DMS153 (cell line): ENCODE data around the gene FOXS1.
"Not testable (repeated sequence)": the region's sequence is repeated elsewhere in the genome, so short reads cannot be mapped to it uniquely, and the experiment has no call there.

ENCODE experiments used
- DNase-seq: peaks from one replicate; lab custom pipeline; 2025; lab: John Stamatoyannopoulos, UW

Gene FOXS1

GRCh38 chr20:31822421-31823330 is 22.7 kb downstream of the FOXS1 start:
- peak; percentile 73 for DNase-seq

GRCh38 chr20:31821427-31821826 is 24.0 kb downstream of the FOXS1 start:
- DNase-seq: no peak

GRCh38 chr20:31820228-31820627 is 25.2 kb downstream of the FOXS1 start:
- DNase-seq: no peak

GRCh38 chr20:31819083-31819784 is 26.2 kb downstream of the FOXS1 start, which contains the start of gene MYLK2:
Gene MYLK2 (plus strand): TSS chr20:31819356. CDS start chr20:31819581, 225 bp downstream.
- DNase-seq: no peak

GRCh38 chr20:31818376-31818908 is 27.0 kb downstream of the FOXS1 start:
- no peak for DNase-seq

- no peak for DNase-seq
Measured at GRCh38 chr20:31817461-31817860, 27.9 kb downstream of the FOXS1 start.

GRCh38 chr20:31816221-31816620 is 29.2 kb downstream of the FOXS1 start:
- DNase-seq: no peak

- peak; percentile 12 for DNase-seq
Measured at GRCh38 chr20:31815408-31816188, 29.8 kb downstream of the FOXS1 start.

- not testable (repeated sequence) for DNase-seq
Measured at GRCh38 chr20:31814142-31814541, 31.3 kb downstream of the FOXS1 start.

GRCh38 chr20:31813611-31814010 is 31.8 kb downstream of the FOXS1 start:
- no peak for DNase-seq

- DNase-seq: no peak
Measured at GRCh38 chr20:31811796-31812728, 33.3 kb downstream of the FOXS1 start.

GRCh38 chr20:31811198-31811597 is 34.2 kb downstream of the FOXS1 start:
- DNase-seq: no peak

GRCh38 chr20:31809661-31810060 is 35.7 kb downstream of the FOXS1 start:
- no peak for DNase-seq

GRCh38 chr20:31808481-31808880 is 36.9 kb downstream of the FOXS1 start:
- no peak for DNase-seq

GRCh38 chr20:31806564-31807355 is 38.6 kb downstream of the FOXS1 start:
- DNase-seq: no peak

GRCh38 chr20:31803552-31804291 is 41.7 kb downstream of the FOXS1 start:
- no peak for DNase-seq

GRCh38 chr20:31801508-31801907 is 43.9 kb downstream of the FOXS1 start:
- DNase-seq: no peak

- no peak for DNase-seq
Measured at GRCh38 chr20:31797364-31797763, 48.0 kb downstream of the FOXS1 start.
